Measurements from ENCODE around the gene CORO1A.

- no peak for TF ChIP-seq POLR2A (IDR thresholded peaks at IDR 0.05)
- TF ChIP-seq CTCF (IDR thresholded peaks at IDR 0.05), result no peak
Observed at GRCh38 chr16:30184891-30185682, 1.7 kb downstream of the CORO1A start.
